ENCODE data around the gene MCF2L2. TPM values are rescaled to one million over a fixed set of nuclear protein-coding genes. Genes with fewer than 3 reads are reported as not detected.

MCF2L2 gene
- total RNA-seq, 2 donors from 2014 or later: 0.25 to 1.4 TPM

DNA sequence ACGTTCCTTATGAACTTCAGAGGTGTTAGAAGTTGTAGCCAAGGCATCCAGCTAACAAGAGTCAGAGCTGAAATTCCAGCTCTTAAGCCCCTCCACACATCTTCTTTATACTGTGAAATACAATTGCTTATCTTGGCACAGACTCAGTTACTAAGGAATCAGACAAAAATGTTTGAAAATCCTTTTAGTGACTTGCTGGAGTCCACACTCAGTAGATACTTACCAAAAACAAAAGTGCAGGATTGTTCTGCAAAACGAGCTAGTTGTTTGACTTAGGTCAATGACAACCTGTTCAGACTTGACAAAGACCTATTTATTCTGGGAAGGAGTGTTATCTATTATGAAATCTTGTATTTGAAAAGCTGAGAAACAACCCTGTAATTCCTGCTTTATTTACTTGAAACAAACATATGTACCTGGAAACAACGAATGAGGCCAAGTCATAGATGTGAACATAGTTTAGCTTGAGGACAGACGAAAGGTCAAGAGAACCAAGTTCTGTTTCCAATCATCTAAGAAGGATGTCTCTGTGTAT lies 136.9 kb downstream of the MCF2L2 start:
- intact Hi-C loops (cut with DNase I): no loop called here
- Histone ChIP-seq H3K4me1 (no peaks in the 10 kb centered on the region), H3K36me3 (no peaks in the 10 kb centered on the region), H3K9me3 (no peaks in the 10 kb centered on the region), H3K4me3 (no peak overlapping the region), H3K9ac (ENCODE audit: low read depth in 2 of 2, low read length in 2 of 2) (no peak overlapping the region), H3K27ac (no peak overlapping the region), H3K27me3 (no peaks in the 10 kb centered on the region)
- DNase-seq: no peak
- TF ChIP-seq CTCF (IDR thresholded peaks at IDR 0.05): no peak

DNA sequence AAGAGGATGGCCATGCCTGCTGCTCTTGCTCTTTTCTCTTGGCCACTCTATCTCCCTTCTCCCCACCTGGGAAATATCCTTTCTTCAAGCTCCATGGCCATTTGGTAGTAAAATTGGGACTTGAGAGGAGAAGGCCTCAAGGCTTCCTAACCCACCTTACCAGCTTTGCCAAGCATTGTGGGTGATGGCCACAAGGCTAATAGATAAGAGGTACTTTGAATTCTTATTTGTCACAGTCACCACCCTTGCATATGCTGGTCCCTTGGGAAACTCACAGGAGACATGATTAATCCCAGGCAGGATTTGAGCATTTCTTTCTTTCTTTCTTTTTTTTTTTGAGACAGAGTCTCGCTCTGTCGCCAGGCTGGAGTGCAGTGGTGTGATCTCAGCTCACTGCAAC lies 138.2 kb downstream of the MCF2L2 start:
- intact Hi-C loops (cut with DNase I): no loop called here
- DNase-seq: no peak
- Histone ChIP-seq H3K4me3 (no peak overlapping the region), H3K27me3 (no peaks in the 10 kb centered on the region), H3K9ac (ENCODE audit: low read depth in 2 of 2, low read length in 2 of 2) (no peak overlapping the region), H3K27ac (no peak overlapping the region), H3K9me3 (no peaks in the 10 kb centered on the region), H3K4me1 (peaks cover 5% of the 10 kb centered on the region), H3K36me3 (no peaks in the 10 kb centered on the region)
- no peak for TF ChIP-seq CTCF (IDR thresholded peaks at IDR 0.05)

- DNase-seq: no peak
- H3K9ac ChIP-seq (ENCODE audit: low read depth in 2 of 2, low read length in 2 of 2): no peak overlapping the region
- intact Hi-C loops (cut with DNase I): no loop called here
- H3K4me3 ChIP-seq: no peak overlapping the region
- H3K36me3 ChIP-seq: no peaks in the 10 kb centered on the region
- H3K27ac ChIP-seq: no peak overlapping the region
- H3K9me3 ChIP-seq: no peaks in the 10 kb centered on the region
- no peak for TF ChIP-seq CTCF (IDR thresholded peaks at IDR 0.05)
- H3K27me3 ChIP-seq: no peaks in the 10 kb centered on the region
- peaks cover 7% of the 10 kb centered on the region for H3K4me1 ChIP-seq
Measured at GRCh38 chr3:183288117-183288516, 140.3 kb downstream of the MCF2L2 start.

- Histone ChIP-seq H3K9me3 (no peaks in the 10 kb centered on the region), H3K9ac (ENCODE audit: low read depth in 2 of 2, low read length in 2 of 2) (no peak overlapping the region), H3K36me3 (no peaks in the 10 kb centered on the region), H3K27ac (peak overlapping the region; percentile 72), H3K27me3 (no peaks in the 10 kb centered on the region), H3K4me1 (peaks cover 7% of the 10 kb centered on the region), H3K4me3 (no peak overlapping the region)
- TF ChIP-seq CTCF (IDR thresholded peaks at IDR 0.05): no peak
- DNase-seq: no peak
- intact Hi-C loops (cut with DNase I): no loop called here
Measured at GRCh38 chr3:183287301-183287971, 141.0 kb downstream of the MCF2L2 start.

DNA sequence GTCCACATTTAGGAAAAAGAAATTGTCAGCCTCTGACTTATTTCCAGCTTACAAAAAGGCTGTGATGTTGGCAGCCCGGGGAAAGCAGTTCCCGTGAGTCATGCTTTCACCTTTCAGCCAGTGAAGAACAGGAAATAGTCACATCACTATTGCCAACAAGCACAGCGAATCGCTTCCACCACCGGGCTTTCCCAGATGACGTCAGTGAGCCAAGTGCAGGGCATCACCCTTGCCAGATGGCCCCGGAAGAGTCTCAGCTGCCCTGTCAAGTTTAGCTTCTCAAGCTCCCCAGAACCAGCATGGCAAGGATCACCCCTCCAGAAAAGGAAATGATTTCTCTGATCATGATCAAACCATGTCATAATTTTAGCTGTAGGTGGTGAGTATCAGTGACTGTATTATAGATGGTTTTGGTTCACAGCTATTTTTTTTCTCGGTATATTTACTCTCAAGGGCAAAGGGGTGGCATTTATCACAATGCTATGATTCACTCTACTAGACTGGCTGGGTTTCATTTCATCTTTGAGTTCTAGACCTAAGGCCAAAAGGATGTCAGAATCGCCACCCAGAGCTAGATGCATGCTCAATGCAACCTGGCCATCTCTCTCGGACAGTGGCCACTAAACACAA lies 142.5 kb downstream of the MCF2L2 start:
- Histone ChIP-seq H3K9ac (ENCODE audit: low read depth in 2 of 2, low read length in 2 of 2) (peak overlapping the region in 1 of 2 donors; percentile 32), H3K4me1 (peaks cover 7% of the 10 kb centered on the region), H3K27me3 (no peaks in the 10 kb centered on the region), H3K36me3 (no peaks in the 10 kb centered on the region), H3K9me3 (no peaks in the 10 kb centered on the region), H3K4me3 (no peak overlapping the region), H3K27ac (peak overlapping the region; percentile 72)
- no peak for TF ChIP-seq CTCF (IDR thresholded peaks at IDR 0.05)
- intact Hi-C loops (cut with DNase I): no loop called here
- peak; percentile 93 for DNase-seq
